ENCODE data around the gene GPR55. TPM values are rescaled to one million over a fixed set of nuclear protein-coding genes. Genes with fewer than 3 reads are reported as not detected.

GPR55 gene
- total RNA-seq, 1 donor from 2014 or later, result not detected

GRCh38 chr2:230944123-230944653, 19.1 kb upstream of the GPR55 start:
- no peaks in the 10 kb centered on the region for H3K27me3 Mint-ChIP-seq (ENCODE audit: low read depth)
- H3K27ac Mint-ChIP-seq (ENCODE audit: unreplicated experiment), result no peak overlapping the region
- DNase-seq (ENCODE audit: low spot score), result no peak
- no peaks in the 10 kb centered on the region for H3K9me3 Mint-ChIP-seq (ENCODE audit: low read depth)
- H3K4me1 Mint-ChIP-seq (ENCODE audit: low read depth), result no peaks in the 10 kb centered on the region
- no peak for TF ChIP-seq CTCF (IDR thresholded peaks at IDR 0.05)
- no peaks in the 10 kb centered on the region for H3K36me3 Mint-ChIP-seq (ENCODE audit: low read depth)
- H3K4me3 Mint-ChIP-seq (ENCODE audit: unreplicated experiment), result no peak overlapping the region

- TF ChIP-seq CTCF (IDR thresholded peaks at IDR 0.05), result no peak
- Mint-ChIP-seq H3K4me3 (ENCODE audit: unreplicated experiment) (no peak overlapping the region), H3K9me3 (ENCODE audit: low read depth) (no peaks in the 10 kb centered on the region), H3K36me3 (ENCODE audit: low read depth) (no peaks in the 10 kb centered on the region), H3K27ac (ENCODE audit: unreplicated experiment) (no peak overlapping the region), H3K4me1 (ENCODE audit: low read depth) (no peaks in the 10 kb centered on the region), H3K27me3 (ENCODE audit: low read depth) (no peaks in the 10 kb centered on the region)
- DNase-seq (ENCODE audit: low spot score), result no peak
These were observed 18.2 kb upstream of the GPR55 start for GRCh38 chr2:230942920-230943896.

- H3K9me3 Mint-ChIP-seq (ENCODE audit: low read depth), result peaks cover 3% of the 10 kb centered on the region
- no peaks in the 10 kb centered on the region for H3K27me3 Mint-ChIP-seq (ENCODE audit: low read depth)
- H3K27ac Mint-ChIP-seq (ENCODE audit: unreplicated experiment), result no peak overlapping the region
- H3K36me3 Mint-ChIP-seq (ENCODE audit: low read depth), result no peaks in the 10 kb centered on the region
- H3K4me3 Mint-ChIP-seq (ENCODE audit: unreplicated experiment), result no peak overlapping the region
- DNase-seq (ENCODE audit: low spot score), result no peak
- no peaks in the 10 kb centered on the region for H3K4me1 Mint-ChIP-seq (ENCODE audit: low read depth)
- no peak for TF ChIP-seq CTCF (IDR thresholded peaks at IDR 0.05)
These were observed 17.3 kb upstream of the GPR55 start for GRCh38 chr2:230942371-230942770.

- H3K4me1 Mint-ChIP-seq (ENCODE audit: low read depth), result no peaks in the 10 kb centered on the region
- TF ChIP-seq CTCF (IDR thresholded peaks at IDR 0.05), result no peak
- H3K36me3 Mint-ChIP-seq (ENCODE audit: low read depth), result no peaks in the 10 kb centered on the region
- DNase-seq (ENCODE audit: low spot score), result no peak
- peaks cover 6% of the 10 kb centered on the region for H3K9me3 Mint-ChIP-seq (ENCODE audit: low read depth)
- no peak overlapping the region for H3K4me3 Mint-ChIP-seq (ENCODE audit: unreplicated experiment)
- H3K27ac Mint-ChIP-seq (ENCODE audit: unreplicated experiment), result no peak overlapping the region
- no peaks in the 10 kb centered on the region for H3K27me3 Mint-ChIP-seq (ENCODE audit: low read depth)
These were observed 16.4 kb upstream of the GPR55 start for GRCh38 chr2:230941202-230942180.

- H3K27me3 Mint-ChIP-seq (ENCODE audit: low read depth), result peaks cover 7% of the 10 kb centered on the region
- TF ChIP-seq CTCF (IDR thresholded peaks at IDR 0.05), result no peak
- no peaks in the 10 kb centered on the region for H3K4me1 Mint-ChIP-seq (ENCODE audit: low read depth)
- no peak for DNase-seq (ENCODE audit: low spot score)
- no peak overlapping the region for H3K4me3 Mint-ChIP-seq (ENCODE audit: unreplicated experiment)
- peaks cover 12% of the 10 kb centered on the region for H3K9me3 Mint-ChIP-seq (ENCODE audit: low read depth)
- no peak overlapping the region for H3K27ac Mint-ChIP-seq (ENCODE audit: unreplicated experiment)
- H3K36me3 Mint-ChIP-seq (ENCODE audit: low read depth), result no peaks in the 10 kb centered on the region
These were observed 15.4 kb upstream of the GPR55 start for GRCh38 chr2:230940471-230940815.
